H1 (cell line): ENCODE data around the gene ABCC9. TPM values are rescaled to one million over a fixed set of nuclear protein-coding genes. Genes with fewer than 3 reads are reported as not detected.
A peak's percentile ranks its signal among the peaks of the same experiment; 100 is the strongest.

Experiments
- CTCF ChIA-PET: fragments of 300-600 bp; sonication (Branson Sonifier 250); formaldehyde crosslinking; loops from one replicate; lab custom pipeline; 2021; ENCODE audit not compliant: partially characterized antibody; lab: Charles Lee
- POLR2A ChIA-PET: fragments of 300-600 bp; sonication (Branson Sonifier 250); formaldehyde crosslinking; loops from one replicate; lab custom pipeline; 2021; ENCODE audit warnings: inconsistent platforms; ENCODE audit not compliant: partially characterized antibody; lab: Charles Lee
- DNase-seq, 2 experiments: peaks; one replicate each; pipeline versions ENCODE4 v3.0.0 to v3.0.0-alpha.2; 2010 to 2022; ENCODE audit warnings: low spot score in 2 of 2, low read depth in 1 of 2, mixed read lengths in 1 of 2
- FAIRE-seq: peaks from 2 replicates; lab custom pipeline; 2011; peaks lifted over from hg19 to GRCh38; lab: Jason Lieb, UNC
- H2AFZ ChIP-seq: 2 replicates; pipeline ENCODE4 v1.8.1; 2012; ENCODE audit warnings: low read length, inconsistent platforms
- H2AK5ac ChIP-seq: 2 replicates; pipeline ENCODE4 v1.6.1; 2013; ENCODE audit warnings: low read depth, low read length
- H2BK120ac ChIP-seq: replicated peaks from 2 replicates; pipeline ENCODE3; 2013; ENCODE audit warnings: low read depth, low read length, inconsistent platforms
- H2BK12ac ChIP-seq: 2 replicates; pipeline ENCODE4 v1.6.1; 2013; ENCODE audit warnings: low read depth, low read length
- H2BK15ac ChIP-seq: 2 replicates; pipeline ENCODE4 v1.6.1; 2013; ENCODE audit warnings: low read length
- H2BK20ac ChIP-seq: 2 replicates; pipeline ENCODE4 v1.6.1; 2013; ENCODE audit warnings: low read length
- H2BK5ac ChIP-seq: 2 replicates; pipeline ENCODE4 v1.6.1; 2013; ENCODE audit warnings: low read depth, low read length
- H3K14ac ChIP-seq: 2 replicates; pipeline ENCODE4 v1.6.1; 2013; ENCODE audit warnings: inconsistent platforms; ENCODE audit not compliant: insufficient read length
- H3K18ac ChIP-seq: 2 replicates; pipeline ENCODE4 v1.6.1; 2013; ENCODE audit warnings: low read length; ENCODE audit errors: extremely low read depth
- H3K23ac ChIP-seq: 2 replicates; pipeline ENCODE4 v1.6.1; 2013; ENCODE audit warnings: inconsistent platforms; ENCODE audit not compliant: insufficient read length
- H3K23me2 ChIP-seq: 2 replicates; pipeline ENCODE4 v1.6.1; 2013; ENCODE audit warnings: low read depth, low read length
- H3K27ac ChIP-seq: 2 replicates; pipeline ENCODE4 v1.6.1; 2011; ENCODE audit warnings: low read depth, low read length, inconsistent platforms
- H3K27me3 ChIP-seq, 4 experiments: replicated peaks in 1 of 4; 1 replicate in 1 of 4; 2 replicates in 3 of 4; pipeline versions ENCODE4 v1.6.1 to v1.8.1; 2011 to 2013; ENCODE audit warnings: low read length in 3 of 4, mild to moderate bottlenecking in 3 of 4, inconsistent platforms in 2 of 4, mixed read lengths in 2 of 4, moderate library complexity in 1 of 4; ENCODE audit not compliant: control insufficient read depth in 3 of 4, insufficient read depth in 3 of 4; ENCODE audit errors: extremely low read depth in 1 of 4
- H3K36me3 ChIP-seq, 4 experiments: 2 replicates each; pipeline versions ENCODE4 v1.6.1 to v1.8.1; 2011 to 2013; ENCODE audit warnings: mild to moderate bottlenecking in 4 of 4, low read length in 3 of 4, moderate library complexity in 2 of 4, control low read depth in 1 of 4, inconsistent platforms in 1 of 4; ENCODE audit not compliant: insufficient read depth in 4 of 4, control insufficient read depth in 2 of 4
- H3K4ac ChIP-seq: replicated peaks from 2 replicates; pipeline ENCODE3; 2013; ENCODE audit warnings: low read length, low read depth, mixed read lengths, inconsistent platforms; ENCODE audit not compliant: insufficient read length
- H3K4me1 ChIP-seq, 4 experiments: replicated peaks in 1 of 4; 1 replicate in 1 of 4; 2 replicates in 3 of 4; pipeline versions ENCODE4 v1.6.1 to v1.8.1; 2011 to 2013; ENCODE audit warnings: low read length in 3 of 4, inconsistent platforms in 2 of 4, mixed read lengths in 1 of 4; ENCODE audit not compliant: insufficient read depth in 4 of 4, control insufficient read depth in 3 of 4
- H3K4me2 ChIP-seq, 2 experiments: 2 replicates each; pipeline versions ENCODE4 v1.6.1 to v1.8.1; 2011 to 2013; ENCODE audit warnings: low read depth in 2 of 2, low read length in 2 of 2, control low read depth in 1 of 2, inconsistent platforms in 1 of 2, mild to moderate bottlenecking in 1 of 2; ENCODE audit not compliant: insufficient read depth in 1 of 2
- H3K4me3 ChIP-seq, 4 experiments: fragments of 200-600, 300-600 bp in 1 of 4; sonication (generic), shearing (Covaris generic), sonication (Bioruptor Twin) in 1 of 4; 2 replicates each; pipeline versions ENCODE4 v1.5.1 to v1.8.1; 2011 to 2016; ENCODE audit warnings: low read length in 4 of 4, low read depth in 3 of 4, control low read depth in 2 of 4, inconsistent platforms in 2 of 4, mild to moderate bottlenecking in 2 of 4, mixed read lengths in 1 of 4, moderate library complexity in 1 of 4; ENCODE audit not compliant: insufficient read depth in 2 of 4; ENCODE audit errors: extremely low read depth in 1 of 4
- H3K56ac ChIP-seq: replicated peaks from 2 replicates; pipeline ENCODE3; 2013; ENCODE audit warnings: low read depth, mild to moderate bottlenecking, mixed read lengths, low read length, inconsistent platforms; ENCODE audit not compliant: insufficient read length
- H3K79me1 ChIP-seq: 2 replicates; pipeline ENCODE4 v1.6.1; 2013; ENCODE audit warnings: low read depth, low read length, control low read depth
- H3K79me2 ChIP-seq, 2 experiments: 2 replicates each; pipeline versions ENCODE4 v1.6.1 to v1.8.1; 2012 to 2013; ENCODE audit warnings: low read length in 2 of 2, mild to moderate bottlenecking in 2 of 2, inconsistent platforms in 1 of 2; ENCODE audit not compliant: insufficient read depth in 2 of 2, control insufficient read depth in 1 of 2
- H3K9ac ChIP-seq, 4 experiments: replicated peaks in 1 of 4; 1 replicate in 1 of 4; 2 replicates in 3 of 4; pipeline versions ENCODE4 v1.6.1 to v1.8.1; 2011 to 2013; ENCODE audit warnings: low read depth in 3 of 4, low read length in 3 of 4, control low read depth in 2 of 4, mild to moderate bottlenecking in 2 of 4, moderate library complexity in 2 of 4, inconsistent platforms in 1 of 4; ENCODE audit errors: extremely low read depth in 1 of 4
- H3K9me3 ChIP-seq, 2 experiments: 2 replicates each; pipeline versions ENCODE4 v1.6.1 to v1.8.1; 2012 to 2013; ENCODE audit warnings: mild to moderate bottlenecking in 2 of 2, moderate library complexity in 2 of 2, control low read depth in 1 of 2, inconsistent platforms in 1 of 2, low read depth in 1 of 2, low read length in 1 of 2, mixed read lengths in 1 of 2; ENCODE audit not compliant: insufficient read depth in 2 of 2
- H4K20me1 ChIP-seq, 2 experiments: replicated peaks in 1 of 2; 2 replicates each; pipeline versions ENCODE3 to v1.8.1; 2011 to 2013; ENCODE audit warnings: inconsistent platforms in 2 of 2, low read length in 2 of 2, mild to moderate bottlenecking in 1 of 2; ENCODE audit not compliant: insufficient read depth in 2 of 2, control insufficient read depth in 1 of 2
- H4K5ac ChIP-seq: 2 replicates; pipeline ENCODE4 v1.6.1; 2013; ENCODE audit warnings: low read length, low read depth, mixed read lengths, inconsistent platforms; ENCODE audit not compliant: insufficient read length
- H4K8ac ChIP-seq: 2 replicates; pipeline ENCODE4 v1.8.0; 2013; ENCODE audit warnings: mild to moderate bottlenecking, moderate library complexity, low read length, inconsistent platforms; ENCODE audit not compliant: insufficient read depth; ENCODE audit errors: extremely low read depth
- H4K91ac ChIP-seq: replicated peaks from 2 replicates; pipeline ENCODE3; 2013; ENCODE audit warnings: low read length, mixed read lengths, inconsistent platforms; ENCODE audit not compliant: insufficient read length
- TBP ChIP-seq: IDR thresholded peaks from 2 replicates; pipeline ENCODE4 v1.6.1; 2011; ENCODE audit warnings: low read depth, low read length, improper control_type of control experiment
- WGBS, 2 experiments: shearing (Covaris generic) in 1 of 2; methylation state at CpG; one replicate each; pipeline versions ENCODE4 v1.1.6 to v1.1.7; 2013 to 2015; ENCODE audit warnings: low lambda C conversion rate in 2 of 2, mixed read lengths in 2 of 2, inconsistent platforms in 1 of 2, low coverage in 1 of 2, missing lambda C conversion rate in 1 of 2; ENCODE audit not compliant: insufficient replicate concordance in 2 of 2, insufficient coverage in 1 of 2, insufficient read length in 1 of 2; ENCODE audit errors: extremely low coverage in 1 of 2, missing lambda C conversion rate in 1 of 2; 5-methylcytosine and 5-hydroxymethylcytosine counted together
- polyA plus RNA-seq, 7 experiments: library from polyadenylated mRNA; depleted of rRNA in 3 of 7; stranded (reverse) in 5 of 7; unstranded in 2 of 7; fragments of >200 nt in 5 of 7; fragments of 200-250 nt in 2 of 7; gene quantifications; 1 replicate in 5 of 7; 2 replicates in 1 of 7; 4 replicates in 1 of 7; pipeline versions ENCODE4 v1.2.1 to v1.2.3, GENCODE V29; 2011 to 2013; ENCODE audit warnings: missing spikeins in 2 of 7, mixed read lengths in 2 of 7
- total RNA-seq: library from RNA; stranded (reverse); fragmentation: NEBNext Ultra II Directional; extraction: Animal tissue kit (Norgen Biotek cat#: 25700); gene quantifications from 2 replicates; pipeline ENCODE4 v1.2.1, GENCODE V29; 2021
- TF ChIP-seq, protein P1 (sequence below): IDR thresholded peaks from 2 replicates; pipeline ENCODE4 v1.6.1; 2012; ENCODE audit warnings: low read length, inconsistent platforms

Gene ABCC9
- total and polyA plus RNA-seq, 2 of the 8 experiments (the other 6 are each of a cell fraction or from before 2014, with no cell fraction given), result under 0.01 TPM; not detected in 1

GRCh38 chr12:21971344-21971743 is 30.1 kb upstream of the ABCC9 start:
- Histone ChIP-seq H3K4ac (no peak overlapping the region), H3K4me1 (peaks cover 0 to 4% (median under 1%) of the 10 kb centered on the region in 4 experiments; a peak in 2 of 7 replicates), H3K27ac (no peak overlapping the region), H3K14ac (no peak overlapping the region), H2BK5ac (no peak overlapping the region), H4K5ac (no peak overlapping the region), H3K36me3 (no peaks in the 10 kb centered on the region), H2AFZ (peak overlapping the region; percentile 56; the same call in 1 of the 2 replicates), H3K9ac (no peak overlapping the region), H3K18ac (no peak overlapping the region), H3K23me2 (no peaks in the 10 kb centered on the region), H3K56ac (no peak overlapping the region), H3K23ac (no peak overlapping the region), H3K79me2 (no peaks in the 10 kb centered on the region), H3K4me2 (peak overlapping the region in 1 of 2 experiments; percentile 49; a peak in 2 of 4 replicates), H3K9me3 (no peaks in the 10 kb centered on the region), H2BK20ac (no peak overlapping the region), H2BK12ac (no peak overlapping the region), H2AK5ac (no peak overlapping the region), H3K79me1 (no peaks in the 10 kb centered on the region), H2BK15ac (no peak overlapping the region), H4K20me1 (no peaks in the 10 kb centered on the region), H3K4me3 (no peak overlapping the region), H3K27me3 (no peaks in the 10 kb centered on the region), H4K8ac (no peak overlapping the region), H4K91ac (no peak overlapping the region), H2BK120ac (no peak overlapping the region)
- TF ChIP-seq TBP, result peak; percentile 79
- TF ChIP-seq, protein P1, sequence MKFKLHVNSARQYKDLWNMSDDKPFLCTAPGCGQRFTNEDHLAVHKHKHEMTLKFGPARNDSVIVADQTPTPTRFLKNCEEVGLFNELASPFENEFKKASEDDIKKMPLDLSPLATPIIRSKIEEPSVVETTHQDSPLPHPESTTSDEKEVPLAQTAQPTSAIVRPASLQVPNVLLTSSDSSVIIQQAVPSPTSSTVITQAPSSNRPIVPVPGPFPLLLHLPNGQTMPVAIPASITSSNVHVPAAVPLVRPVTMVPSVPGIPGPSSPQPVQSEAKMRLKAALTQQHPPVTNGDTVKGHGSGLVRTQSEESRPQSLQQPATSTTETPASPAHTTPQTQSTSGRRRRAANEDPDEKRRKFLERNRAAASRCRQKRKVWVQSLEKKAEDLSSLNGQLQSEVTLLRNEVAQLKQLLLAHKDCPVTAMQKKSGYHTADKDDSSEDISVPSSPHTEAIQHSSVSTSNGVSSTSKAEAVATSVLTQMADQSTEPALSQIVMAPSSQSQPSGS, result no peak
- ChIA-PET POLR2A (no interaction called here), CTCF (interaction anchor here (0.7 to 0.9 kb wide), 2 partner anchors 49 to 76 kb away, joined by 3 to 5 read pairs; no protein-coding TSS in a partner anchor)
- FAIRE-seq, result no peak
- DNase-seq, result no peak
- 41% methylated on average over 1 of the region's 1 CpG; no CpG with 5 or more reads in 1 of the 2 experiments for WGBS, 2 experiments
